Measurements from ENCODE around the gene AKNA.

Gene AKNA

GRCh38 chr9:114346146-114346545 is 41.6 kb downstream of the AKNA start:
- Histone ChIP-seq H3K27me3 (ENCODE audit: insufficient read depth, poor library complexity, severe bottlenecking) (no peaks in the 10 kb centered on the region), H3K36me3 (ENCODE audit: low read depth) (peaks cover 22% of the 10 kb centered on the region), H3K27ac (ENCODE audit: poor library complexity, severe bottlenecking) (no peak overlapping the region), H3K9me3 (ENCODE audit: severe bottlenecking) (no peaks in the 10 kb centered on the region), H3K4me1 (ENCODE audit: insufficient read depth, poor library complexity, severe bottlenecking) (peaks cover 18% of the 10 kb centered on the region), H3K4me3 (ENCODE audit: severe bottlenecking) (no peak overlapping the region)
- DNase-seq (ENCODE audit: low spot score) (no peak), ATAC-seq (ENCODE audit: low read depth) (no peak)
- TF ChIP-seq, protein P1, sequence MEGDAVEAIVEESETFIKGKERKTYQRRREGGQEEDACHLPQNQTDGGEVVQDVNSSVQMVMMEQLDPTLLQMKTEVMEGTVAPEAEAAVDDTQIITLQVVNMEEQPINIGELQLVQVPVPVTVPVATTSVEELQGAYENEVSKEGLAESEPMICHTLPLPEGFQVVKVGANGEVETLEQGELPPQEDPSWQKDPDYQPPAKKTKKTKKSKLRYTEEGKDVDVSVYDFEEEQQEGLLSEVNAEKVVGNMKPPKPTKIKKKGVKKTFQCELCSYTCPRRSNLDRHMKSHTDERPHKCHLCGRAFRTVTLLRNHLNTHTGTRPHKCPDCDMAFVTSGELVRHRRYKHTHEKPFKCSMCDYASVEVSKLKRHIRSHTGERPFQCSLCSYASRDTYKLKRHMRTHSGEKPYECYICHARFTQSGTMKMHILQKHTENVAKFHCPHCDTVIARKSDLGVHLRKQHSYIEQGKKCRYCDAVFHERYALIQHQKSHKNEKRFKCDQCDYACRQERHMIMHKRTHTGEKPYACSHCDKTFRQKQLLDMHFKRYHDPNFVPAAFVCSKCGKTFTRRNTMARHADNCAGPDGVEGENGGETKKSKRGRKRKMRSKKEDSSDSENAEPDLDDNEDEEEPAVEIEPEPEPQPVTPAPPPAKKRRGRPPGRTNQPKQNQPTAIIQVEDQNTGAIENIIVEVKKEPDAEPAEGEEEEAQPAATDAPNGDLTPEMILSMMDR (IDR thresholded peaks at IDR 0.05; ENCODE audit: poor library complexity, severe bottlenecking): no peak

GRCh38 chr9:114345493-114346065 is 42.2 kb downstream of the AKNA start:
- TF ChIP-seq, protein P1 (IDR thresholded peaks at IDR 0.05; ENCODE audit: poor library complexity, severe bottlenecking): no peak
- no peak overlapping the region for H3K4me3 ChIP-seq (ENCODE audit: severe bottlenecking)
- ATAC-seq (ENCODE audit: low read depth): no peak
- H3K4me1 ChIP-seq (ENCODE audit: insufficient read depth, poor library complexity, severe bottlenecking): peaks cover 18% of the 10 kb centered on the region
- no peaks in the 10 kb centered on the region for H3K27me3 ChIP-seq (ENCODE audit: insufficient read depth, poor library complexity, severe bottlenecking)
- H3K36me3 ChIP-seq (ENCODE audit: low read depth): peaks cover 22% of the 10 kb centered on the region
- no peak overlapping the region for H3K27ac ChIP-seq (ENCODE audit: poor library complexity, severe bottlenecking)
- no peak for DNase-seq (ENCODE audit: low spot score)
- no peaks in the 10 kb centered on the region for H3K9me3 ChIP-seq (ENCODE audit: severe bottlenecking)

DNA sequence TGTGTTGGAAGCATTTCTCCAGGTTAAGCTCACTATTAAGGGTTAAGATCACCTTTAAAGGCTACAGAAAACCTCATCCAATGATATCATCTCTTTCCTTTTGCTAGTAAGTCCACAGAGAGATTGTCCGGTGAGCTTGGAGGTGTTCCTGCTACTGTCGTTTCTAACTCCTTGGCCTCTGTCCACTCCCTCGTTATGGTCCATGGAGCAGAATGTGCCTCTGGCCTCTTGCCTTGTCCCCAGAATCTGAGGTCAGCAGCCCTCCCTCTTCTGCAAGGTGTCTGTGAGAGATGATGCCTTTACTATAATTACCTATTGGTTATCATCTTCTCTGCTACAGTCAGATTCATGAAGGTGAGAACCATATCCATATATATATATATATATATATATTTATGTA is 43.1 kb downstream of the AKNA start:
- H3K9me3 ChIP-seq (ENCODE audit: severe bottlenecking): no peaks in the 10 kb centered on the region
- TF ChIP-seq, protein P1 (IDR thresholded peaks at IDR 0.05; ENCODE audit: poor library complexity, severe bottlenecking): no peak
- no peak overlapping the region for H3K4me3 ChIP-seq (ENCODE audit: severe bottlenecking)
- H3K4me1 ChIP-seq (ENCODE audit: insufficient read depth, poor library complexity, severe bottlenecking): peaks cover 18% of the 10 kb centered on the region
- DNase-seq (ENCODE audit: low spot score) (no peak), ATAC-seq (ENCODE audit: low read depth) (no peak)
- H3K27ac ChIP-seq (ENCODE audit: poor library complexity, severe bottlenecking): no peak overlapping the region
- peaks cover 27% of the 10 kb centered on the region for H3K36me3 ChIP-seq (ENCODE audit: low read depth)
- no peaks in the 10 kb centered on the region for H3K27me3 ChIP-seq (ENCODE audit: insufficient read depth, poor library complexity, severe bottlenecking)

DNA sequence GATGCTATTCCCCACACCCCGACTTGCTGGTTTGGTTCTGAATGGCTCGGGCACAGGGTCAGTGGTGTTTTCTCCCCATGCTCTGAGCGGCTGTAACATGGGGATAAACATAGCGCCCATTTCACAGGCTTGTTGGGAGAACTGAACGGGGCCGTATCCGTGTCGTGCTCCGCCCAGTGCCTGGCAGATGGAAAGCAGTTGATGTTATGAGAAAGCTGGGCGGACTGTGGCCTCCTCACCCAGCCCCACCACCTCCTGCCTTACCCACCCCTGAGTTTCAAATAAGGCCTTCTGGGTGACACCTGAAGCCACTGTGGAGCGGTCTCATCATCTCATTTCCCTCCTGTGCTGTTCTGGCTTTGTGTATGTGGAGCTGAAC is 43.6 kb downstream of the AKNA start:
- no peak for ATAC-seq (ENCODE audit: low read depth)
- no peaks in the 10 kb centered on the region for H3K9me3 ChIP-seq (ENCODE audit: severe bottlenecking)
- peaks cover 13% of the 10 kb centered on the region for H3K4me1 ChIP-seq (ENCODE audit: insufficient read depth, poor library complexity, severe bottlenecking)
- H3K27ac ChIP-seq (ENCODE audit: poor library complexity, severe bottlenecking): no peak overlapping the region
- no peak overlapping the region for H3K4me3 ChIP-seq (ENCODE audit: severe bottlenecking)
- H3K27me3 ChIP-seq (ENCODE audit: insufficient read depth, poor library complexity, severe bottlenecking): no peaks in the 10 kb centered on the region
- DNase-seq (ENCODE audit: low spot score): no peak
- TF ChIP-seq, protein P1 (IDR thresholded peaks at IDR 0.05; ENCODE audit: poor library complexity, severe bottlenecking): no peak
- H3K36me3 ChIP-seq (ENCODE audit: low read depth): peaks cover 27% of the 10 kb centered on the region

DNA sequence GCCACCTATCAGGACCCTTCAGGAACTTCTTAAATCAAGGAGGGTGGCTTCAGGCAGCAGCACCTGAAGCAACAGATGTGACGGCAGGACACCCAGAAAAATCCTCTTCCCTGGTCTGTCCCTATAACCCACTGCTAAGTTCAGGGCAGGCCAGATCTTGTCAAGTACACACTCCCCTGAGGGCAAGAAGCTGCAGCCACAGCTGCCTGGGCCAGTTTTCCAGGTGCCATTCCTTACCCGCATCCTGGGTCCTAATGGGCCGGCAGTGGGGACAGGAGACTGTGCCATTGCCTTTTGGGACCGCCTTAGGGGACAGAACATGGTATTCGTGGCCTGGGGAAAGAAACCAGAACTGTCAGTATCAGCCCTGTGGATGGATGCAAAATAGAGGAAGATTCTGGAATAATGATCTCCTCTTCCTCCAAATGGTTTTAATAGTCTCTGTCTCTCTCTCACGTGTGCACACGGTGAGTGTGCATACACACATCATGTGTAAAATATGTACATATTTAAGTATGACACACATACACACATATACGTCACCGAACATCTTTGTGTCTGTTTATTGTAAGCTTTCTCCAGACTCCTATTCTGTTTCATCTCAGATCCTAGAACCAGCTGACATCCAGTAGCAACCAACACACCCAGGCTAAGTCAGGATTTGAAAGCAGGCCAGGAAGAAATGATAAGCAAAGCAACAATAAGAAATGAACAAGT is 44.2 kb downstream of the AKNA start:
- Histone ChIP-seq H3K36me3 (ENCODE audit: low read depth) (peaks cover 27% of the 10 kb centered on the region), H3K4me3 (ENCODE audit: severe bottlenecking) (no peak overlapping the region), H3K27me3 (ENCODE audit: insufficient read depth, poor library complexity, severe bottlenecking) (no peaks in the 10 kb centered on the region), H3K9me3 (ENCODE audit: severe bottlenecking) (no peaks in the 10 kb centered on the region), H3K4me1 (ENCODE audit: insufficient read depth, poor library complexity, severe bottlenecking) (peaks cover 10% of the 10 kb centered on the region), H3K27ac (ENCODE audit: poor library complexity, severe bottlenecking) (no peak overlapping the region)
- ATAC-seq (ENCODE audit: low read depth) (peak; percentile 50; the same call in 2 of the 3 replicates), DNase-seq (ENCODE audit: low spot score) (no peak)
- TF ChIP-seq, protein P1 (IDR thresholded peaks at IDR 0.05; ENCODE audit: poor library complexity, severe bottlenecking): no peak
